ENCODE measurements around the gene ZNF273.

GRCh38 chr7:64905133-64905532 lies 2.1 kb downstream of the ZNF273 start:
- TF ChIP-seq EZH2phosphoT487 (IDR thresholded peaks at IDR 0.05; ENCODE audit: borderline replicate concordance) (no peak), RAD21 (IDR thresholded peaks at IDR 0.05; ENCODE audit: low read depth) (no peak), POLR2AphosphoS5 (IDR thresholded peaks at IDR 0.05; ENCODE audit: low read depth, low read length) (no peak), MAX (IDR thresholded peaks at IDR 0.05) (no peak), EZH2 (IDR thresholded peaks at IDR 0.05) (no peak), ZNF274 (IDR thresholded peaks at IDR 0.05; ENCODE audit: low read depth, low read length) (no peak), CEBPB (IDR thresholded peaks at IDR 0.05; ENCODE audit: low read depth) (no peak), POLR2A (IDR thresholded peaks at IDR 0.05; ENCODE audit: borderline replicate concordance, extremely low read depth, insufficient read depth, insufficient read length) (no peak), SRF (IDR thresholded peaks at IDR 0.05; ENCODE audit: low read depth) (no peak), SP1 (IDR thresholded peaks at IDR 0.05; ENCODE audit: low read depth) (no peak)
- TF ChIP-seq, protein P1, sequence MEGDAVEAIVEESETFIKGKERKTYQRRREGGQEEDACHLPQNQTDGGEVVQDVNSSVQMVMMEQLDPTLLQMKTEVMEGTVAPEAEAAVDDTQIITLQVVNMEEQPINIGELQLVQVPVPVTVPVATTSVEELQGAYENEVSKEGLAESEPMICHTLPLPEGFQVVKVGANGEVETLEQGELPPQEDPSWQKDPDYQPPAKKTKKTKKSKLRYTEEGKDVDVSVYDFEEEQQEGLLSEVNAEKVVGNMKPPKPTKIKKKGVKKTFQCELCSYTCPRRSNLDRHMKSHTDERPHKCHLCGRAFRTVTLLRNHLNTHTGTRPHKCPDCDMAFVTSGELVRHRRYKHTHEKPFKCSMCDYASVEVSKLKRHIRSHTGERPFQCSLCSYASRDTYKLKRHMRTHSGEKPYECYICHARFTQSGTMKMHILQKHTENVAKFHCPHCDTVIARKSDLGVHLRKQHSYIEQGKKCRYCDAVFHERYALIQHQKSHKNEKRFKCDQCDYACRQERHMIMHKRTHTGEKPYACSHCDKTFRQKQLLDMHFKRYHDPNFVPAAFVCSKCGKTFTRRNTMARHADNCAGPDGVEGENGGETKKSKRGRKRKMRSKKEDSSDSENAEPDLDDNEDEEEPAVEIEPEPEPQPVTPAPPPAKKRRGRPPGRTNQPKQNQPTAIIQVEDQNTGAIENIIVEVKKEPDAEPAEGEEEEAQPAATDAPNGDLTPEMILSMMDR (IDR thresholded peaks at IDR 0.05 in 2 of 3, conservative IDR thresholded peaks at IDR 0.05 in 1 of 3; ENCODE audit: borderline replicate concordance in 1 of 3, insufficient read depth in 1 of 3, low read depth in 2 of 3, low read length in 2 of 3) = no peak
- TF ChIP-seq, protein P2, sequence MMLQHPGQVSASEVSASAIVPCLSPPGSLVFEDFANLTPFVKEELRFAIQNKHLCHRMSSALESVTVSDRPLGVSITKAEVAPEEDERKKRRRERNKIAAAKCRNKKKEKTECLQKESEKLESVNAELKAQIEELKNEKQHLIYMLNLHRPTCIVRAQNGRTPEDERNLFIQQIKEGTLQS (IDR thresholded peaks at IDR 0.05) = no peak
